Activated CD4-positive, alpha-beta T cell treated with anti-CD3 and anti-CD28 coated beads for 1 hour (primary cell): ENCODE results near the gene ATP12A.

Source experiments
- DNase-seq: peaks from one replicate; pipeline ENCODE4 v3.0.0-alpha.2; 2020

The ATP12A gene

DNA sequence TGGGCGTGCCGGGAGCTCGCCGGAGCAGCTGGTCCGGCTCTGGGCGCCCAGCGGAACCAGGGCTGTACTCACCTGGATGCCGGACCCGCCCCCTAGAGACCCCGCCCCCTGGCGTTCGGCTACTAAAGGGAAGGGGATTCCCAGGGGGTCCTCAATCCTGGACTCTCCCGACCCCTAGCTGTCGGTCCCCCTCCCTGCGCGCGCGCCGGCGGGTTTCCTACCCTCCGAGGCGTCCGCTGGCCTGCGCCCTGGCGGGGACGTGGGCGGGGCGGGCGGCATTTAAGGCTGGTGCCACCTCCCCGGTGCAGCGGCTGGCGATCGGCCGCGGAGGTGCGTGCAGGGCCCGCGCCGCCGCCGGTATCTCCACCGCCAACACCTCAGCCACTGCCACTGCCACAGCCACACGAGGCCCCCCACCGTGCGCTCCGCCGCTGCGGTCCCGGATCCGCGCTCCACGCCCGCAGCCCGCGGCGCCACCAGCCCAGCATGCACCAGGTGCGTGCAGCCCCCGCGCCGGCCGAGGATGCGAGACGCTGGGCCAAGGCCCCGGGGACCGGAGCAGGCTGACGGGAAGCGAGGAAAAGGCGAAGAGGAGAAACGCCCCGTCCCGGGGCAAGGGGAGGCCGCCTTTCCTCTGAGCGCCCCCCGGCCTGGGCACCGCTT is at the start of gene ATP12A:
Gene ATP12A (plus strand): TSS at position 151 of the 663 bp plus-strand sequence. CDS start 336 bp downstream, at position 487.
- DNase-seq: no peak

DNA sequence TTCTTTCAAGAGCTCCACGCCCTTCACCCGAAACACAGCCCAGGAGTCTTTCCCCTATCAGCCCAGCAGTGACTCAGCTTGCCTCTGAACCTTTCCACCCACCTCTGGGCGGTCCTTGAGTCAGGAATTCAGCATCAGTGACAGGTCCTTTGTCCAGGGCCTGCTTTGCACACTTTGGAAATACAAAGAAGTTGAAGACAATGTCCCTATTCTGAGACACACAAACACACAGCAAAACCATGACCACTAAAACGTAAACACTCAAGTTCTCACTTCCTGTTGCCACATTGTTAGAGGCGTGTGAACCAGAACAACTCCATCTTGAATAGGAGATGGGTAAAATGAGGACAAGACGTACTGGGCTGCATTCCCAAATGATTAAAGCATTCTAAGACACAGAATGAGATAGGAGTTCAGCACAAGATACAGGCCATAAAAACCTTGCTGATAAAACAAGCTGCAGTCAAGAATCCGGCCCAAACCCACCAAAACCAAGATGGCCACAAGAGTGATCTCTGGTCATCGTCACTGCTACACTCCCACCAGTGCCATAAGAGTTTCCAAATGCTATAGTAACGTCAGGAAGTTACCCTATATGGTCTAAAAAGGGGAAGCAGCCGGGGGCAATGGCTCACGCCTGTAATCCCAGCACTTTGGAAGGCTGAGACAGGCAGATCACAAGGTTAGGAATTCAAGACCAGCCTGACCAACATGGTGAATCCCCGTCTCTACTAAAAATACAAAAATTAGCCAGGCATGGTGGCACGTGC is 49.2 kb upstream of the ATP12A start:
- no peak for DNase-seq

DNA sequence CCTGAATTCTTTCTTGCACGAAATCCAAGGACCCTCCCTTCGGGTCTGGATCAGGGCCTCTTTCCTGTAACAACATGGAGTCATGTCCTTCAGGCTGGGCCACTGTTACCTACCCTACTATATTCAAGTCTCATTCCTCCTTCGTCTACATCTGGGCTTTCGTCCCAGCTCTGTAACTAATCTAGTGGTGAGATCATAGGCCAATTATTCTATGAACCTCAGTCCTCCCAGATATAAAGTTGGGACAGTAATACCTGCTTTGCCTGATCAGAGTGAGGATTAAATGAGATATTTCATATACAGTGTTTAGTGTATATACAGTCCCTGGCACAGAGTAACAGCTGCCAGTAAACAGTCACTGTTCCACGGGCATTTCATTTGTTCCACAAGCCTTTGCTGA is 48.3 kb upstream of the ATP12A start:
- no peak for DNase-seq

DNA sequence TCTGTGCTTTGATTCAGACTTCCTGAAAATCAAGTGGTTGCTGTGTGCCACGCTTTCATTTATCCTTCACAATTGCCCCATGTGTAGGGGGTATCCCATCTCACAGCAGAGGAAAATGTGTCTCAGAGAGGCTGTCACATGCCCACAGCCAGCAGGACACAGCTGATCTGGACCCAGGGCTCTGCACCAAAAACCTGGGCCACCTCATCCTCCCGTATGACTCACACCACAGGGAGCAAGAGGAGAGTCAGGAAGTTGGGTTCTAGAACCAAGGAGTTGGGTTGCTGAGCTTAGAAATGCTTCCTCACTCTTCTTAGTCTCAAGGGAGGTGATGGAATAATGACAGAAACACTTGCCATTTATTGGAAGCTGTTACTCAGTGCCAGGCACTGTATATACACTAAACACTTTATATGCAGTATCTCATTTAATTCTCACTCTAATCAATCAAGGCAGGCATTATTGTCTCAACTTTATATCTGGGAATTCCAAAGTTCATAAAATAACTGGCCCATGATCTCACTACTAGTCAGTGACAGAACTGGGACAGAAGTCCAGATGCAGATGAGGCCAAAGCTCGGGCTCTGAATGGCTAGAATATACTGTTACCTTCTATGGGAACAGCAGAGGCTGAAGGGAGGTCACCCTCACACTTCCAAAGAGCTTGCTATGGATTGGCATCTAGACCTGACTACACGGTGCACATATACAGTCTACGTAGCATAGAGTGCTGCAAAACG is 47.7 kb upstream of the ATP12A start:
- no peak for DNase-seq

DNA sequence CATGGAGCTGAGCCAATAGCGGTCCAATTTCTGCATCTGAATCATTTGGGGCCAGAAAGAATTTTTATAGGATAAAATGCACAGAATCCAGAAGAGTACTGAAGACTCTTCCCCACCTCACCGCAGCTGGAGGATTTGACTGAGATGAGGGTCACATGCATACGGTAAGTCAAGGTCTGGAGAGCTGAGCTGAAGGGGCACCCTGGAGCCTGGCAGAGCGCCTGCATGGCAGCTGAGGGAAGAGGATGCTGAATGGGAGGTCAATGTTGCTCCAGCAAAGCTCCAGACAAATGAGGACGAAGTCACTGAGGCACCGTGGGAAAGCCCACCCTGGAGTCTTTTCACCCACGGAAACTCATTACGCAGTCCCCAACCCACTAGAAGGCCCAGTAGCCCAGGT is 43.4 kb upstream of the ATP12A start:
- no peak for DNase-seq

DNA sequence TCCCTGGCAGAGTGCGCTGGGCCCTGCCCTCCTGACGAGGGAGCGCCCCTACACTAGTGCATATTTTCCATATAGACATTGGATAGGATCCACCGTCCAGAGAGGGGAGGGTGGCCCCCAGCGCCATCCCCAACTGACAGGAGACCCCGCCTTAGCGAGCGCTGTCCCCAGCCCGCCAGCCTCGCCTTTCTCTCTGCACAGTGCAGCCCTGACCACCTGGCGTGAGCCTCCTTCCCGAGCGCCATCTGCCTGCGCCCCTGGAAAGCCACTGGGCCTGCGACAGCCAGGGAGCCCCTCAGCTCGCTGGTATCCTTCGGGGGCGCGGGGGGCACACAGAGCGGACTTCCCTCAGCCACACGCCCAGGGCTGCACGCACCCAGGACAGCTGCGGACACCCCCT is 42.1 kb upstream of the ATP12A start:
- DNase-seq: no peak

DNA sequence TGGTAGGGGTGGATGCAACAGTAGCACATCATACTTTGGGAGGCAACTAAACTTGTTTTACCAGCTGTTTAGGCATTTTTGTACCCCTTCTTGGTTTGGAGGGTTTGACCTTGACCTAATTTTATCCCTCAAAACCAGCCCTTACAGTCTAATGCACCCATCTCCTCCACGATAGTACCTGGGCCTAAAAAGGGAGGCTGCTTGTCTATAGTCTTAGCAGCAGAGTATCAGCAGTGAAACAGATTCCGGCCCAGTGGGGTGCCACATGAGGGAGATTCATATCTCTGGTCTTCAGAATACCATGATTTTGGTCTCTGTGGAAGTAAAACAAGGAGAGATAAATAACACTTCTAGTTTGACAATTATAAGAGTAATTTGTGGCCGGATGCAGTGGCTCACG is 39.5 kb upstream of the ATP12A start:
- no peak for DNase-seq

DNA sequence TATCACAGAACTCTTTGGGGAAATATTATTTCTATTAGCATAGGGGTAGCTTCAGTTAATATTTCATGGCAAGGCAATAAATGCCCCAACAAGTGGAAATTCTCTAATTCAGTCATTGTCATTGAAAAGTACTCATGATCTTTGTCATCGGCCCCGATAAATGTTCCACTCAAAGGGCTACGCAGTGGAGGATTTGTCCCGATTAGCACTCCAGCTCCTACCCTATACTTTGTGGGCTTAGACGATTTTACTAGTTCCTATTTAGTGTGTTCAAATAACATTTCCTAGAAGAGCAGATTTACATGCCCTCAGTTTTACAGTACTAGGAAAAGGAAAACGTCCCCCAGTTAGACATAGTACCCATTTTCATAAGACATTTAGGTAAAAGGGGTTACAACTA is 38.0 kb upstream of the ATP12A start:
- no peak for DNase-seq

DNA sequence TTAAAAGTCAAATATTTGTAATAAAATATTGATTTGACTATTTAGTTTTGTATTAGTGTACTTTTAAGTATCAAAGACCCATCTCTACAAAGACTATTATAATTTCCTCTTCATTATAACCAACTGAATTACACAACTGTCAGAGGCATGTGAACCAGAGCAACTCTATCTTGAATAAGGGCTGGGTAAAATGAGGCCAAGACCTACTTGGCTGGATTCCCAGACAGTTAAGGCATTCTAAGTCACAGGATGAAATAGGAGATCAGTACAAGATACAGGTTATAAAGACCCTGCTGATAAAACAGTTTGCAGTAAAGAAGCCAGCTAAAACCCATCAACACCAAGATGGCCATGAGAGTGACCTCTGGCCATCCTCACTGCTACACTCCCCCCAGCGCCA is 36.2 kb upstream of the ATP12A start:
- no peak for DNase-seq

DNA sequence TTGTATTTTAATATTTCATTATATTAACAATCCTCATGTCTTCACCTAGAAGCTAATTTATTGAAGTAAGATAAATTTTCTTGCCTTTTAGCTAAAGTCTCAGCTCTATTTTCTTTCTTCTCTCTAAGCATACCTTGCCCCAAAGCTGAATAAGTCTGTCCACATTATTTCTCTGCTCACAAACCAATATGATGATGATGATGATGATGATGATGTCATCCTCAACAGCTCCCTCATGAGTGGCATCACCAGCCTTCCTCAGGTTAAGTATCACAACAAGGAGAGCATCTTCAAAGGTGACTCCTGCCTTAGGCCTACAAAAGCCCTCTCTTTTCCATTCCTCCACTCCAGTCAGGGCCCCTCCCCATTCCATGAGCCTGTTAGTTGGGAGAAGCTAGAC is 31.9 kb upstream of the ATP12A start:
- DNase-seq: no peak

DNA sequence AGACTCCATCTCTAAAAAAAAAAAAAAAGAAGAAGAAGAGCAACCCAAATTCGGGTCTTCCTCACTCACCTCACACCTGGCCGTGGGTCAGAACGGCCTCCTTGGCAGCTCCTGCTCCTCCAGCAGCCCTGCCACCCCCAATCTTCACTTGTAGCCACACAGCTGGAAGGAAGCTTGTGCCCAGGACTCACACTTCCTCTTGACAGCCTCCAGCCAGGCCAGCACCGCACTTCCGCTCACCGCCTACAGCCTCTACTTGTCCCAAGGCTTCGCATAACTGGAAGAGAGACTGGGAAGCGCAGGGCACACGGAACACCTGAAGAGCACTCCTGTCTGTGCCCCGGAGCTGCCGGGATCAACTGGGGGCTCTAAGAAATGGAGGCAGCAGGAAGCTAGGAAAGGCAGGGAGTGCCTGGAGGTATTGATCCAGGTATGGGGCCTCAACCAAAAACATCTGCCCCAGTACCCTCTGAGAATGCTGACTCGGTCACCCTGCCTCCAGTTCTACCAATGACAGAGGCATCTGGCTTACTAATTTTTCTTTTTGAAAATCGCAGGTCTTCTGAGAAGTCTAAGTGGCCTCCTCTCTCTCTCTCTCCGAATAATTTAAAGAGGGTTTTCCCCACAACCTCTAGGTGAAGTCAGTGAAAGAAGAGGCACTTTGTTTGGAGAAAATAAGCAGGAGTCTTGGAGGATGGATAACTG is 31.1 kb upstream of the ATP12A start:
- DNase-seq: no peak

DNA sequence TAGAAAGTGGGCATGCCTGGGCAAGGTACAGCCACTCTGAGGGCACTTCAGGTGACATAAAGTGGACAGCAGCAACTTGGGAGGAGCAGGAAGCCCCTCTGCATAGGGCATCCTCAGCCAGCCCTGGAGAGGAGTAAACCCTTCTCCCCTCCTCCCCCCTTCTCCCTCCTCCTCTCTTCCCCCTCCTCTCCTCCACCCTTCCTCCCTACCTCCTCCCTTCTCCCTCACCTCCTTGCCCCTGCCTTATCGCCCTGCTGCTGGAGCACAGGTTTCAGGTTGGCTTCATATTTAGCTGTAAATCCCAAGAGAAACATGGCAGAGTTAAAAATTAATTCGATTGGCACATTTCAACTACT is 30.5 kb upstream of the ATP12A start:
- DNase-seq: no peak

DNA sequence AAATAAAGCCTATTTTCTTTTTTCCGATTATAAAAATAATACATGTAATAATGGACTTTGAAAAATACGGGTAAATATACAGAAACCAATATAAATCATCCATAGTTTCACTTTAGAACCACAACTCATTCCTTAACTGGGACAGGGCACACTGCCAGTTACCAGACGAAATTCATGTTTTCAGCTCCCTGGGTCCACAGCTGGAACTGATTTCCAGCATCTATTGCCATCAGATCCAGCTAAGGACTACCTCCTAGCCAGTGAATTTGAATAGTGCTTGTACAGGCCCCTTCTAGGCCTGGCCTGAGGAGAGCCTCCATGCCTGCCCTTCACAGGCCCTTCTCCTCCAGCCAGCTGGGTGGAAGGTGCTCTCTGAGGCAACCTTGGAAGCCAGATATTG is 30.0 kb upstream of the ATP12A start:
- no peak for DNase-seq

DNA sequence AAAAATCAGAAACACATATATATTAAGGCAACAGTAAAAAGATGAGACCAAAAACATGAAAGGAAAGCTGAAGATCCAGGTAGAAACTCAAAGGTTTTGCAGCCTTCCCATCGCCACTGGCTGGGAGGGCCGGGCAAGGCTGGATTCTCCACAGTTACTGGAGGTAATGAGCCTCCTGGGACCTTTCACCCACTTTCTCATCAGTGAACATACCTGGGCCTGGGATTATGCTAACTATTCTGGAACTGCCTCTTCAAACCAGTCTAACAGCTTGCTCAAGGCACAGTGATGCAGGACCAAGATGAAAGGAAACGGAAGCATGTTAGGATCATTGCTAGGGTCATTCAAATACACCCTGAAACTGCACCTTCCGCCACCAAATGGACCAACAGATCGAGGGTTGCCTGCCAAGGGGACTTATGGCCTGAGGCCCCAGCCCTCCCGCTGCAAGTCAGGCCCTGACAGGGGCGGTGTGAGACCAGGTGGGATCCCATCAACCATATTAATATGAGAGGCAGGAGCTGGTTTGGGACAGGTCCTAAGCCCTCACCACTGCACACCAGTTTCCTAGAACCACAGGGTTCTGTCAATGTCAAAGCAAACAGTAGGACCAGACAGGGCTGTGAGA is 28.4 kb upstream of the ATP12A start:
- no peak for DNase-seq

DNA sequence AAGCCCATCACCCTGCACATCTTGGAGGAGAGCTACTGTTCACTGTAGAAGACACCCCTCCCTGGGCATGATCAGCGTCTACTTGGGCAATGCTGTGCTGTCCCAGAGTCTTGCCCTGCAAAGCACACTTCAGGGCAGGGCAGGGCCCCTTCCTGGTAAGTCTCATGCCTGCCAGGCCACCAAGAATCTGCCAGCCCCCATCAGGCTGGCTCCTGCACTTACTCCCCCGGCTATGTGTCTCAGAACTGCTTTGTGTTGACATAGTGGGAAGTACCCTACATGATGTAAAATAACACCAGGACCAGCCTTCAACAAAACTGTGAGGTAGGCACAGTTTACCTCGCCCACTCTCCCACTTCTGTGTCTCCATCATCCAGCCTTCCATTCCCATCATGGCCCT is 27.8 kb upstream of the ATP12A start:
- no peak for DNase-seq

DNA sequence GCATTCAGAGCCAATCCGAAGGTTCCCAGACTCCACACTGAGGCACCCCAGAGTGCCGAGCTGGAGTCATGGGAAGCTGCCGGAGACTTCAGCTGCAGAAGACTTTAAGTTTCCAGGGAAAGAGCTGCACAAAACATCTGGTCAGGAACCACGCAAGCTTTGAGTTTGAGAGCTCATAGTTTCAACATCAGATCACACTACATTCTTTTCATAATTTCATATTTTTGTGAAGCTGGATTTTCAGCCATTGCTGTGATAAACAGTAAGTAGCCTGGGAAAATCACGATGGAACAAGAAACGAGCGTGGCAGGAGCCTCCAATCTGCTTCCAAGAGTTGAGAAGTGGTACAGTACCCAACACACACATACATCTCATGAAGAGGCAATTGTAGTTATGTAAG is 25.5 kb upstream of the ATP12A start:
- no peak for DNase-seq

DNA sequence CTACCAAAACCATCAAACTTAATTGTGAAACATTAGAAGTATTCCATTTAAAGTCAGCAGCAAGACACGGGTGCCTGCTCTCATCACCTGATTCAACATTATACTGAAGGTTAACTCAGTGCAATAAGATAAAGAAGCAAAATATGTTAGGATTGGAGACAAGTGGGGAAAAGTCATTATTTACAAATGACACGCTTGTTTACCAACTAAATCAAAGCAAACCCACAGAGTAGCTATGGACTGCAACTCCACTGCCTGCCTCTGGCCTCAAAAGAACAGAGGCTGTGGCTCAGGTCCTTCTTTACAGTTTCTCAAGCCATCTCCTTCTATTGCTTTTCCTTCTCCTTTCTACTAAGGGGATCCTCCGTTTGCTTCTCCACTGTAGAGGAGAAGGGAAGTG is 21.0 kb upstream of the ATP12A start:
- DNase-seq: no peak

DNA sequence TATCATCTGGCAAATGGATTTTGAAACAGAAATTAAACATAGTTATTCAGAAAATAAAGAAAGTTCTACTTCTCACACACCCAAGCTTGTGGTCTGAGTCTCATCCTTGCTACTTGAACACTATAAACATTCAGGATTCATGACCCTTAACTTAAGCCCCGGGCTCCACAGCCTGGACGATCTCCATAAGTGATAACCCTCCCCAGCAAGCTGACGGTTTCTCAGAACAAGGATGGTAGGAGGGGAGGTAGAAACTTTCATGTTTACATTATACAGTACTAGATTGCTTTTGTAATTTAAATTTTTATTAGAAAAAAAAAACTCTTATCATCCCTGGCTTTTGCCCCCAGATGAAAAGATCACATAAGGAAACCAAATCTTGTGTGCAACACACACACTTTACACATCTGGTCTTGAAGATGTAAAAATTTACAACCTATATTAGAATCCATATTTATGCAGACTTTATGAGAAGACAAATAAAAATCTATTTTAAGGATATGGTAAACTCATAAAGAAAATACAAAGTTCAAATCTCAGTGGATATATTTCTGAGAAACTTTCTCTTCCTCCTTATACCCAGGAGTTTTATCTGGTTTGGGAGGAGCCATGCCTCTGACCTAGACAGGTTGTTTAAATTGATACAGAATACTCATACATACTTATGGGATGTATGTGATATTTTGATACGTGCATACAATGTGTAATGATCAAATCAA is 20.0 kb upstream of the ATP12A start:
- no peak for DNase-seq

DNA sequence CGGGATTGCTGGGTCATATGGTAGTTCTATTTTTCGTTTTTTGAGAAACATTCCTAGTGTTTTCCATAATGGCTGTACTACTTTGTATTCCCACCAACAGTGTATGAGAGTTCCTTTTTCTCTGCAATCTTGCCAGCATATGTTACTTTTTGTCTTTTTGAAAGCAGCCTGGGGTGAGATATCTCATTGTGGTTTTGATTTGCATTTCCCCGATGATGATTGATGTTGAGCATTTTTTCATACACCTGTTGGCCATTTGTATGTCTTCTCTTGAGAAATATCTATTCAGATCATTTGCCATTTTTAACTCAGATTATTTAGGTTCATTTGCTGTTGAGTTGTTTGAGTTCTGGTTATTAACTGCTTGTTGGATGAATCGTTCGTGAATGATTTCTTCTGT is 18.5 kb upstream of the ATP12A start:
- DNase-seq: no peak

DNA sequence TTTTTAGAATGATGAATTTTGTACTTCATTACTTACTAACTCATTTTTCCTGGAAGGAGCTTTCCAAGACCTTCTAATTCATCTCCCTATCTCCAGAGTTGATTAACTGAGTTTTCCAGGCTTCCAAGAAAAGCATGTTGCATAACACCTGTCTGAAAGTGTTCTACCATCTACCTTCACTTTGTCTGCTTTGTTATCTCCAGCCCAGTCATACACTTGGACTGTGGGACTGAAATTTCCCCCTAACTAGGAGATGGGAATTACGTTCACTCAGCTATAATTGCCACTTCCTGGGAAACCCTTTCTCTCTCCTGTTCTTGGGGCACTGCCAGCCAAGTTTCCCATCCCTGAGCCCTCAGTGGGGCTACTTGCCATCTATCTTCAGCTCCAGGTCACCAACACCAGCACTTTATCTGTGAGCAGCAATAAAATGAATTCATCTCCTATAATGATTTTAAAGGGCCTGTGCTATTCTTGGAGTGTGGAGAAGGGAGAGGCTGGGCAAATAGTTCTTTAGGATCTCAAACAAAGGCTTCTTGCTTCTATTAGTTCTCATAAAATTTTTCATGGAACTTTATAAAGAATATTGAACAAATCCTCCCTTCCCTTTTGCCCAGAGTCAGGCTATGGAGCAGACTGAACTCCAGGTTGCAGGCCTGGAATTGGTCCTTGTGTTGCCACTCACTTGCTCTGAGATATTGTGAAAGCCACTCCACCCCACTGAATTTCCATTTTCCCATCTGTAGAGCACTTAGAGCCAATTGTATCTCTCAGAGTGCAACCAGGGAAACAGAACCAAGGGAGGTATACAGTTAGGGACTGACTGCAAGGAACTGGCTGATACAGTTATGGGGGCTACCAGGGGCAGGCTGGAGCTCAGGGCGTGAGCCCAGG is 17.8 kb upstream of the ATP12A start:
- no peak for DNase-seq

DNA sequence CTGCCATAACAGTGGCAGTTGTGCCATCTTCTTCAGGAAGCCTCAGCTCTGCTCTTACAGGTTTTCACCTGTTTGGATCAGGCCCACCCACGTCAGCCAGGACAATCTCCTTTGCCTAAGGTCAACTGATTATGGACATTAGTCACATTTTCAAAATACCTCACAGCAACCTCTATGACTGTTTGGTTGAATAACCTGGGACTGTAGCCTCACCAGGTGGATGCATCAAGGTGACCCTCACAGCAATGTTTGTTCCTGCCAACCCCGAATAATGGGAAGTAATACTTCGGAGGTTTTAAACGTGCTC is 17.2 kb upstream of the ATP12A start:
- no peak for DNase-seq

DNA sequence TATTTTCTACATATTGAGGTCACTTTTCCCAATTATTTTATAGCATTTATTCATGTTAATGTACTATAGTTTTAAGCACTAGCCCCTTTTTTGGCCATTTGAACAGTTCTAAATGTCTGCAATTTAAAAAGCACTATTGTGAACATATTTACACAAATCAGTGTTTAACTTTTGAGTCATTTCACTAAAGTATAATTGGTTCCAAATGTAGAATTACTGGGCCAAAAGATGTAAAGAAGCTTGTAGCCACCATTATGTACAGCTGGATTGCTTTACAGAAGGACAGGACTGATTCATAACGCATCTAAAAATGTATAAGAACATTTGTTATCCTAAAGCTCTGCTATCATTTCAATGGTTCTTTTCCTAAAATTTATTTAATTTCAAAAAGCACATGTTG is 16.6 kb upstream of the ATP12A start:
- no peak for DNase-seq
